Measurements from ENCODE around the gene PTPRN2.

The PTPRN2 gene

GRCh38 chr7:158141221-158141582, 446.4 kb downstream of the PTPRN2 start:
- no peak for DNase-seq (ENCODE audit: low read depth in 1 of 2, low spot score in 1 of 2)
- no peak for TF ChIP-seq JUND (IDR thresholded peaks at IDR 0.05; ENCODE audit: low read depth)
- in situ Hi-C loops (cut with HindIII; ENCODE audit: low pct_unique_long_range_greater_than_20kb, low sequenced_read_pairs): no loop called here

GRCh38 chr7:158140538-158141220, 446.9 kb downstream of the PTPRN2 start:
- DNase-seq (ENCODE audit: low read depth in 1 of 2, low spot score in 1 of 2): no peak
- no peak for TF ChIP-seq JUND (IDR thresholded peaks at IDR 0.05; ENCODE audit: low read depth)
- in situ Hi-C loops (cut with HindIII; ENCODE audit: low pct_unique_long_range_greater_than_20kb, low sequenced_read_pairs): no loop called here

GRCh38 chr7:158139499-158139898, 448.1 kb downstream of the PTPRN2 start:
- DNase-seq (ENCODE audit: low read depth in 1 of 2, low spot score in 1 of 2): no peak
- no peak for TF ChIP-seq JUND (IDR thresholded peaks at IDR 0.05; ENCODE audit: low read depth)
- in situ Hi-C loops (cut with HindIII; ENCODE audit: low pct_unique_long_range_greater_than_20kb, low sequenced_read_pairs): no loop called here

- DNase-seq (ENCODE audit: low read depth in 1 of 2, low spot score in 1 of 2): no peak
- no peak for TF ChIP-seq JUND (IDR thresholded peaks at IDR 0.05; ENCODE audit: low read depth)
- in situ Hi-C loops (cut with HindIII; ENCODE audit: low pct_unique_long_range_greater_than_20kb, low sequenced_read_pairs): no loop called here
These were observed 449.4 kb downstream of the PTPRN2 start for GRCh38 chr7:158138329-158138597.

GRCh38 chr7:158137516-158138328, 449.9 kb downstream of the PTPRN2 start:
- TF ChIP-seq JUND (IDR thresholded peaks at IDR 0.05; ENCODE audit: low read depth): no peak
- in situ Hi-C loops (cut with HindIII; ENCODE audit: low pct_unique_long_range_greater_than_20kb, low sequenced_read_pairs): no loop called here
- DNase-seq (ENCODE audit: low read depth in 1 of 2, low spot score in 1 of 2): no peak

- in situ Hi-C loops (cut with HindIII; ENCODE audit: low pct_unique_long_range_greater_than_20kb, low sequenced_read_pairs): no loop called here
- DNase-seq (ENCODE audit: low read depth in 1 of 2, low spot score in 1 of 2): no peak
- TF ChIP-seq JUND (IDR thresholded peaks at IDR 0.05; ENCODE audit: low read depth): no peak
These were observed 451.7 kb downstream of the PTPRN2 start for GRCh38 chr7:158135931-158136330.

GRCh38 chr7:158134824-158135223, 452.8 kb downstream of the PTPRN2 start:
- TF ChIP-seq JUND (IDR thresholded peaks at IDR 0.05; ENCODE audit: low read depth): no peak
- in situ Hi-C loops (cut with HindIII; ENCODE audit: low pct_unique_long_range_greater_than_20kb, low sequenced_read_pairs): no loop called here
- no peak for DNase-seq (ENCODE audit: low read depth in 1 of 2, low spot score in 1 of 2)

GRCh38 chr7:158133515-158134271, 453.9 kb downstream of the PTPRN2 start:
- no peak for DNase-seq (ENCODE audit: low read depth in 1 of 2, low spot score in 1 of 2)
- no peak for TF ChIP-seq JUND (IDR thresholded peaks at IDR 0.05; ENCODE audit: low read depth)
- in situ Hi-C loops (cut with HindIII; ENCODE audit: low pct_unique_long_range_greater_than_20kb, low sequenced_read_pairs): no loop called here

GRCh38 chr7:158133057-158133456, 454.6 kb downstream of the PTPRN2 start:
- no peak for TF ChIP-seq JUND (IDR thresholded peaks at IDR 0.05; ENCODE audit: low read depth)
- no peak for DNase-seq (ENCODE audit: low read depth in 1 of 2, low spot score in 1 of 2)
- in situ Hi-C loops (cut with HindIII; ENCODE audit: low pct_unique_long_range_greater_than_20kb, low sequenced_read_pairs): no loop called here

GRCh38 chr7:158130023-158130409, 457.6 kb downstream of the PTPRN2 start:
- no peak for DNase-seq (ENCODE audit: low read depth in 1 of 2, low spot score in 1 of 2)
- TF ChIP-seq JUND (IDR thresholded peaks at IDR 0.05; ENCODE audit: low read depth): no peak
- in situ Hi-C loops (cut with HindIII; ENCODE audit: low pct_unique_long_range_greater_than_20kb, low sequenced_read_pairs): no loop called here

GRCh38 chr7:158129037-158130022, 458.3 kb downstream of the PTPRN2 start:
- in situ Hi-C loops (cut with HindIII; ENCODE audit: low pct_unique_long_range_greater_than_20kb, low sequenced_read_pairs): no loop called here
- no peak for DNase-seq (ENCODE audit: low read depth in 1 of 2, low spot score in 1 of 2)
- no peak for TF ChIP-seq JUND (IDR thresholded peaks at IDR 0.05; ENCODE audit: low read depth)

- DNase-seq (ENCODE audit: low read depth in 1 of 2, low spot score in 1 of 2): no peak
- in situ Hi-C loops (cut with HindIII; ENCODE audit: low pct_unique_long_range_greater_than_20kb, low sequenced_read_pairs): no loop called here
These were observed 459.1 kb downstream of the PTPRN2 start for GRCh38 chr7:158128572-158128971.

More at GRCh38 chr7:158128572-158128971, 459.1 kb downstream of the PTPRN2 start:
- TF ChIP-seq JUND (IDR thresholded peaks at IDR 0.05; ENCODE audit: low read depth): no peak

Measured in T47D (cell line).